NCI-H146 treated with DMSO at 0.1 percent for 48 hours (cell line): ENCODE data around the gene SFN.
A peak's percentile ranks its signal among the peaks of the same experiment; 100 is the strongest.
"Not testable (repeated sequence)": the region's sequence is repeated elsewhere in the genome, so short reads cannot be mapped to it uniquely, and the experiment has no call there.

ENCODE experiments used
- DNase-seq: peaks from one replicate; lab custom pipeline; 2025; ENCODE audit not compliant: unreplicated experiment; lab: John Stamatoyannopoulos, UW

The SFN gene

GRCh38 chr1:26864610-26865480 is 1.9 kb downstream of the SFN start:
- peak; percentile 86 for DNase-seq

- not testable (repeated sequence) for DNase-seq
Observed at GRCh38 chr1:26873097-26873496, 10.1 kb downstream of the SFN start.

GRCh38 chr1:26874896-26875295 is 11.9 kb downstream of the SFN start:
- DNase-seq = no peak

GRCh38 chr1:26877326-26877725 is 14.4 kb downstream of the SFN start:
- no peak for DNase-seq

- DNase-seq = no peak
Observed at GRCh38 chr1:26879793-26880192, 16.8 kb downstream of the SFN start.

- not testable (repeated sequence) for DNase-seq
Observed at GRCh38 chr1:26881611-26882010, 18.7 kb downstream of the SFN start.

- no peak for DNase-seq
Observed at GRCh38 chr1:26882696-26883463, 19.9 kb downstream of the SFN start.

- no peak for DNase-seq
Observed at GRCh38 chr1:26887125-26887524, 24.2 kb downstream of the SFN start.

GRCh38 chr1:26888231-26888630 is 25.3 kb downstream of the SFN start:
- DNase-seq = no peak

GRCh38 chr1:26889551-26890466 is 26.9 kb downstream of the SFN start, which contains the start of gene GPN2:
Gene GPN2 (minus strand): TSS chr1:26890283. CDS start chr1:26890096, 187 bp downstream.
- DNase-seq = peak; percentile 40

- DNase-seq = no peak
Observed at GRCh38 chr1:26890467-26890796, 27.5 kb downstream of the SFN start.

- DNase-seq = no peak
Observed at GRCh38 chr1:26894263-26894662, 31.3 kb downstream of the SFN start.

GRCh38 chr1:26897351-26897750 is 34.4 kb downstream of the SFN start:
- no peak for DNase-seq

GRCh38 chr1:26900001-26900814 is 37.3 kb downstream of the SFN start, which contains the start of gene GPATCH3:
Gene GPATCH3 (minus strand): TSS chr1:26900467. CDS start chr1:26900442, 25 bp downstream.
- peak; percentile 77 for DNase-seq

- no peak for DNase-seq
Observed at GRCh38 chr1:26900815-26901511, 38.0 kb downstream of the SFN start.

- DNase-seq = peak; percentile 58
Observed at GRCh38 chr1:26907071-26907917, 44.3 kb downstream of the SFN start.

- DNase-seq = no peak
Observed at GRCh38 chr1:26909951-26910342, 47.0 kb downstream of the SFN start.

GRCh38 chr1:26910343-26911160 is 47.6 kb downstream of the SFN start:
- no peak for DNase-seq
